Pericardium fibroblast (primary cell): ENCODE measurements around the gene SEC11A. TPM values are rescaled to one million over a fixed set of nuclear protein-coding genes. Genes with fewer than 3 reads are reported as not detected.

Experiments
- total RNA-seq: library from RNA; depleted of rRNA; stranded (reverse); fragments of >200 nt; gene quantifications from 2 replicates; pipeline ENCODE4 v1.2.3, GENCODE V29; 2015

The SEC11A gene
- 168 and 189 TPM in 2 replicates for total RNA-seq

DNA sequence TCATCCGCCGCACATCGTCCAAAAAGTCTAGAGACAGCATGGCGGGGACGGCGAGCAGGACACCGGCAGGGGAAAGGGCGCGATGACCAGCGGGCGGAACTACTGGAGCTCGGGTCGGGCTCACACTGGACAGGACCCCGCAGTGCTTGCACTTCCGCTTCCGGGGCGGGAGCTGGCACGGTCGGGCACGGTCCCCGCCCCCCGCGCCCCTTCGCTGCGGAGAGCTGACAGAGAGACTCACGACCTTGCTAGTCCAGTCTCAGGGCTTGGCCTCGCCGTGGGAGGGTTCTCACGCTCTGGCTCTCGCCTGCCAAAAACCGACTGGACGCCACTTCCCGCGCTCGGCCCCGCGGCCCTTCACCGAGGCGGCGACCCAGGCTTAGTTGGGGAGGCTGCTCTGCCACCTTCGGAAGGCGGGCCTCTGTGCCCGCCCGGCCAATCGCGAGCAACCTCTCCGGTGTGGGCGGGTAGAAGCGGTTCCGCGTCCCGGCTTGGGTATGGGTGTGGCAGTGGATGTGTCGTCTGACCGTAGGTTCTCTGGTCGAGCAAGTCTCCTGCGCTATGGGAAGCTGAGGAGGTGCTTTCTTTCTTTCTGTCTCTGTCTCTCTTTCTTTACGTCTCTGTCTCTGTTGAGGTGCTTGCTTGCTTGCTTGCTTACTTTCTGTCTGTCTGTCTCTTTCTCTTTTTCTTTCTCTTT lies at the start of gene SEC11A:
TSS of gene SEC11A (minus strand) at position 104 of the 697 bp plus-strand sequence. CDS start at position 40, 64 bp downstream.

DNA sequence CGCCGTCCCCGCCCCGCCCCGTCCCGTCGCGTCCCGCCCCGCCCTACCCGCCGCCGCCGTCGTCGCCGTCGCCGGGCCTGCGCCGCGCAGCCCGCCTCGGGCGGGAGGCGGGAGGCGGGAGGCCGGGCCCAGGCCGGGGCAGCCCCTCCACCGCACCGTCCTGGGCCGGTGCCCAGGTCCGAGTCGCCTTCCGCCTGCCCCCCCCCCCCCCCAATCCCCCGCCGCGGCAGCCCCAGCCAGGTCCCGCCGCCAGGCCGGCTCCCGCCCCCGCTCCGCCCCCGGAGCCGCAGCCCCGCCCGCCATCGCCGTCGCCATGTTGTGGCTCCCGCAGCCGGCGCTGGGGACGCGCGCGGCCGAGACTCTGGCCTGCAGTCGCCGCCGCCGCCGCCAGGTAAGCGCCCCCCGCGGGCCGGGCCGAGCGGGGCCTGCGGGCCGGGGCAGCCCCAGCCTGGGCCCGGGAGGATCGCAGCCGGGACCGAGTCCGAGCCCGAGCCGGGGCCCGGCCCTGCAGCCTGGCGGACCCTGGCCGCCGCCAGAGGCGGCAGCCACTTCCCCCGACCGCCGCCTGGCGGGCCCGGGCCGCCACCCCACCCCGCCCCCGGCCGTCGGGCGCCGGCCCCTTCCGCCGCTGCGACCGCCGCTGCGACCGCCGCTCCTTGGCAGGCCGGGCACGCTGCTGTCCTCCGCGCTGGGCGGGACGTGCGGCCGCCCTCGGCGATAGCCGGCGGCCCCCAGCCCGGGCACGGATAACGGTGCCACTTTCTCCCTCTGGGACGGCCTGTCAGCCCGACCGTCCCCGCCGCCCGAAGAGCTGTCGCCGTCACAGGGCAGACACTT lies 32.6 kb upstream of the SEC11A start, which contains the start of gene ZNF592:
TSS of gene ZNF592 (plus strand) at position 319 of the 837 bp plus-strand sequence. CDS start 34,084 bp downstream, outside the sequence.

DNA sequence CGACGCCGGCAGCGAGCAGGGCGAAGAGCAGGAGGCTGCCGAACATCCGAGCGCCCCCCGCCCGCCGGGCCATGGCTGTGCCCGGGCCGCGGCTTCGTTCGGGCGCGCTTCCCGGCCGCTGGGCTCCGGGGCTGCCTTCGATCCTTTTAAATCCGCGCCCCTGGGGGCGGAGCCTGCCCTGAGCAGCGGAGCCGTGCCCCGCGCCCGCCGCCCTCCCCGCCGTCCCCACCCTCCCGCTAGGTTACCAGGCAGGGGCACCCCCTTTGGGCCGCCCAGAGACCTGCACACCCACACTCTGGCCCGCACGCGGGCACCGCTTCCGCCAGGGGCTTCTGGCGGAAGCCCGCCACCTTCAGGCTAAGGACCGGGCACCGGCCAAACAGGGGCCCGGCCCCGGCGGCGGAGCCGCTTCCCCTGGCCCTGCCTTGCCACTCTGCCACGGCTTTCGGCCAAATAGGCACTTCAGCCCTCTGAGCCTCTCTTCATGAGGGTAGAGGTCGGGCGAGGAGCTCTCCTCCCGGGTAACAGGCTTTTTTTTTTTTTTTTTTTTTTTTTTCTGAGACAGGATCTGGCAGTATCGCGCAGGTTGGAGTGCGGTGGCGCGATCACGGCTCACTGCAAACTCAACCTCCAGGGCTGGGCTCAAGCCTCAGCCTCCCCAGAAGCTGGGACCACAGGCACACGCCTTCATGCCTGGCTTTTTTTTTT lies 57.7 kb downstream of the SEC11A start, which contains the start of gene NMB:
TSS of gene NMB (minus strand) at position 120 of the 708 bp plus-strand sequence. CDS start at position 73, 47 bp downstream.

DNA sequence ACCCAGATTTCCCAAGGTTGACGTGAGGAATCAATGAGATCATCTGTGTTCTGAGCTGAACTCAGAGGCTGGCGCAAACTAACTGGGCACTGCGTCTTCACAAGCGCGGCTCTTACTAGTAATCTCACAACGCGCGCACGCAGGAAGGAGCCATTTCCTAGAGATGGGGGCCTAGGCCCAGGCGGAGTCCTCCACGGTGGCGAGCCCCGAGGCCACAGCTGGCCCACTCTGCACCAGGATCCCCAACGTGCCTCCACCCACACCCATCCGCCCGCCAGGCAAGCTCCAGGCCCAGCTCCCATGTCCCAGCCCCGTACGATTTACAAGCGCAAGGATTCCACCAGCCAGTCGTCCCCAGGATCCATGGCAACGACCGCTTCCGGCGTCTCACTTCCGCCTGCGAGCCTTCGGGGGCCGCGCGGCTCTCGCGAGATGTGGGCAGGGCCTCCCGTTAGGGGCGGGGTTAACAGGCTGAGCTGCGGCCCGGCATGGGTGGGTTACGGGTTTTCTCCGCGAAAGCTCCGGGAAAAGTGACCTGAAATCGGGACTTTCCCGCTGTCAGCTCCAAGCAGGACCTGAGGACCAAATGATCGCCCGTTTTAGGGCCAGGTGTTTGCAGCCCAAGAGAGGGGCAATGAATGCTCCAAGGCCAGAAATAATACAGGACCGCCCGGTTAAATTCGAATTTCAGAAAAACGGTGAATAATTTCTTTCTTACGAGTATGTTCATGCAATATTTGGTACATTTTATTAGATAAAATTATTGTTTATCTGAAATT lies 61.8 kb downstream of the SEC11A start, which contains the start of gene WDR73:
TSS of gene WDR73 (minus strand) at position 374 of the 779 bp plus-strand sequence. CDS start at position 365, 9 bp downstream.

Other genes with a start within 250 kb of the SEC11A start
- 6.1 and 13.1 TPM in 2 replicates for gene ZSCAN2, start 115.1 kb downstream of the SEC11A start, total RNA-seq
- gene WDR73, start 61.9 kb downstream of the SEC11A start, total RNA-seq: 11.4 and 34.3 TPM in 2 replicates
- gene NMB, start 57.9 kb downstream of the SEC11A start, total RNA-seq: 3.4 and 5.5 TPM in 2 replicates
- gene ZNF592, start 32.5 kb upstream of the SEC11A start, total RNA-seq: 7.1 and 7.7 TPM in 2 replicates
- gene ALPK3, start 101.2 kb upstream of the SEC11A start, total RNA-seq: 0.12 and 0.51 TPM in 2 replicates
- gene SLC28A1, start 168.5 kb upstream of the SEC11A start, total RNA-seq: not detected in 2 replicates